ENCODE results near the gene PHLDB3. TPM values are rescaled to one million over a fixed set of nuclear protein-coding genes. Genes with fewer than 3 reads are reported as not detected.

Gene PHLDB3
- total RNA-seq, 1 experiment from 2014 or later, result 36.7 TPM

DNA sequence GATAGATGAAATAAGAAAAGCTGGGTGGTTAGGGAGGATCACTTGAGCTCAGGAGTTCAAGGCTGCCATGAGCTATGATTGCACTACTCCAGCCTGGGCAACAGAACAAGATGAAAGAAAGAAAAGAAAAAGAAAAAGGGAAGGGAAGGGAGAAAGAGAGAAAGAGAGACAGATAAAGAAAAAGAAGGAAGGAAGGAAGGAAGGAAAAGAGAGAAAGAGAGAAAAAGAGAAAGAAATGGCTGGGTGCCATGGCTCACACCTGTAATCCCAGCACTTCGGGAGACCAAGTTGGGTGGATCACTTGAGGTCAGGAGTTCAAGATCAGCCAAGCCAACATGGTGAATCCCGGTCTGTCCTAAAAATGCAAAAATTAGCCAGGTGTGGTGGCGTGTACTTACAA, 68.8 kb downstream of the PHLDB3 start:
- BruUV-seq (replicated peaks), result no TSS peak
- no peak for DNase-seq
- H4K20me1 ChIP-seq (ENCODE audit: insufficient read depth), result no peaks in the 10 kb centered on the region
- H3K27ac ChIP-seq, result no peak overlapping the region
- no peaks in the 10 kb centered on the region for H3K79me2 ChIP-seq (ENCODE audit: low read depth)
- no peaks in the 10 kb centered on the region for H3K9me3 ChIP-seq (ENCODE audit: insufficient read depth, low read depth)
- CTCF ChIA-PET, result interaction anchor here (0.6 to 0.7 kb wide), 3 partner anchors 39 to 115 kb away, joined by 3 to 8 read pairs (median 6); no protein-coding TSS in a partner anchor
- H3K27me3 ChIP-seq (ENCODE audit: insufficient read depth, low read depth), result no peaks in the 10 kb centered on the region
- no peaks in the 10 kb centered on the region for H3K36me3 ChIP-seq (ENCODE audit: low read depth)
- TF ChIP-seq EZH2 (IDR thresholded peaks at IDR 0.05; ENCODE audit: low read depth), result no peak
- TF ChIP-seq, protein P1, sequence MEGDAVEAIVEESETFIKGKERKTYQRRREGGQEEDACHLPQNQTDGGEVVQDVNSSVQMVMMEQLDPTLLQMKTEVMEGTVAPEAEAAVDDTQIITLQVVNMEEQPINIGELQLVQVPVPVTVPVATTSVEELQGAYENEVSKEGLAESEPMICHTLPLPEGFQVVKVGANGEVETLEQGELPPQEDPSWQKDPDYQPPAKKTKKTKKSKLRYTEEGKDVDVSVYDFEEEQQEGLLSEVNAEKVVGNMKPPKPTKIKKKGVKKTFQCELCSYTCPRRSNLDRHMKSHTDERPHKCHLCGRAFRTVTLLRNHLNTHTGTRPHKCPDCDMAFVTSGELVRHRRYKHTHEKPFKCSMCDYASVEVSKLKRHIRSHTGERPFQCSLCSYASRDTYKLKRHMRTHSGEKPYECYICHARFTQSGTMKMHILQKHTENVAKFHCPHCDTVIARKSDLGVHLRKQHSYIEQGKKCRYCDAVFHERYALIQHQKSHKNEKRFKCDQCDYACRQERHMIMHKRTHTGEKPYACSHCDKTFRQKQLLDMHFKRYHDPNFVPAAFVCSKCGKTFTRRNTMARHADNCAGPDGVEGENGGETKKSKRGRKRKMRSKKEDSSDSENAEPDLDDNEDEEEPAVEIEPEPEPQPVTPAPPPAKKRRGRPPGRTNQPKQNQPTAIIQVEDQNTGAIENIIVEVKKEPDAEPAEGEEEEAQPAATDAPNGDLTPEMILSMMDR (conservative IDR thresholded peaks at IDR 0.05), result no peak
- peaks cover 42% of the 10 kb centered on the region for H3F3A ChIP-seq (ENCODE audit: insufficient read depth, low read depth)
- H3K9me2 ChIP-seq (ENCODE audit: insufficient read depth), result no peaks in the 10 kb centered on the region
- intact Hi-C loops (cut with micrococcal nuclease; ENCODE audit: unreplicated experiment), result loop anchor here (10.0 kb wide), 3 partner anchors 159 to 331 kb away; partner anchors contain the start of genes IRGQ and ZNF576
- H3K4me3 ChIP-seq, result no peak overlapping the region
- POLR2A ChIA-PET (ENCODE audit: unreplicated experiment), result no interaction called here
- H2AFZ ChIP-seq, result no peak overlapping the region
- H3K4me2 ChIP-seq, result no peak overlapping the region
- H3K4me1 ChIP-seq (replicated peaks; ENCODE audit: insufficient read depth), result peaks cover 35% of the 10 kb centered on the region

DNA sequence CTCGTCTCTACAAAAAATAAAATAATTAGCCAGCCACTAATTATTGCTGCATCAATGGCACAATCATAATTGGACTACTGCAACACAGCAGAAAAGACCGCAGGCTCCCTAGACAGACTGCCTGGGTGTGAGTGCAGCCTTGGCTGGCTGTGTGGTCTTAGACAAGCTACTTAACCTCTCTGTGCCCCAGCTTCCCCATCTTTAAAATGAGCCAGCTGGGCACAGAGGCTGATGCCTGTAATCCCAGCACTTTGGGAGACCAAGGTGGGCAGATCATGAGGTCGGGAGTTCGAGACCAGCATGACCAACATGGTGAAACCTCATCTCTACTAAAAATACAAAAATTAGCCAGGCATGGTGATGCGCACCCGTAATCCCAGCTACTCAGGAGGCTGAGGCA, 70.9 kb downstream of the PHLDB3 start:
- Histone ChIP-seq H3K9me3 (ENCODE audit: insufficient read depth, low read depth) (no peaks in the 10 kb centered on the region), H3K79me2 (ENCODE audit: low read depth) (no peaks in the 10 kb centered on the region), H3K27ac (no peak overlapping the region), H4K20me1 (ENCODE audit: insufficient read depth) (no peaks in the 10 kb centered on the region), H3K4me3 (no peak overlapping the region), H2AFZ (no peak overlapping the region), H3K4me1 (replicated peaks; ENCODE audit: insufficient read depth) (peaks cover 29% of the 10 kb centered on the region), H3K36me3 (ENCODE audit: low read depth) (no peaks in the 10 kb centered on the region), H3K4me2 (no peak overlapping the region), H3K27me3 (ENCODE audit: insufficient read depth, low read depth) (no peaks in the 10 kb centered on the region), H3K9me2 (ENCODE audit: insufficient read depth) (no peaks in the 10 kb centered on the region), H3F3A (ENCODE audit: insufficient read depth, low read depth) (peaks cover 36% of the 10 kb centered on the region)
- CTCF ChIA-PET, result no interaction called here
- POLR2A ChIA-PET (ENCODE audit: unreplicated experiment), result no interaction called here
- TF ChIP-seq, protein P1 (conservative IDR thresholded peaks at IDR 0.05), result no peak
- TF ChIP-seq EZH2 (IDR thresholded peaks at IDR 0.05; ENCODE audit: low read depth), result no peak
- no TSS peak for BruUV-seq (replicated peaks)
- no peak for DNase-seq
- intact Hi-C loops (cut with micrococcal nuclease; ENCODE audit: unreplicated experiment), result loop anchor here (1.0 to 10.0 kb wide), 6 partner anchors 86 to 379 kb away; partner anchors contain the start of genes IRGQ and ZNF576

DNA sequence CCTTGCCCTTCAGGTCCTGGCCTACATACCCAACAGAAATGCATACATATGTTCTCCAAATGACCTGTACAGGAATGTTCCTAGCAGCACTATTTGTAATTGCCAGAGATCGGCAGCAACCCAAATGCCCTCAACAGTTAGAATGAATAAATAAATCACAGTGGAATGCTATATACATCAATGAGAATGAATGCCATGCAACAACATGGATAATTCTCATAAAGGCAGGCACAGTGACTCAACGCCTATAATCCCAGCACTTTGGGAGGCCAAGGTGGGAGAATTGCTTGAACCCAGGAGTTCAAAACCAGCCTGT, 71.2 kb downstream of the PHLDB3 start:
- CTCF ChIA-PET, result interaction anchor here (1.1 to 1.2 kb wide), 3 partner anchors 14 to 113 kb away, joined by 3 to 7 read pairs (median 4); no protein-coding TSS in a partner anchor
- POLR2A ChIA-PET (ENCODE audit: unreplicated experiment), result no interaction called here
- intact Hi-C loops (cut with micrococcal nuclease; ENCODE audit: unreplicated experiment), result loop anchor here (1.0 to 10.0 kb wide), 6 partner anchors 86 to 379 kb away; partner anchors contain the start of genes IRGQ and ZNF576

More for the DNA sequence above, 71.2 kb downstream of the PHLDB3 start:
- Histone ChIP-seq H3K27ac (no peak overlapping the region), H3K27me3 (ENCODE audit: insufficient read depth, low read depth) (no peaks in the 10 kb centered on the region), H3K36me3 (ENCODE audit: low read depth) (no peaks in the 10 kb centered on the region), H3K9me3 (ENCODE audit: insufficient read depth, low read depth) (no peaks in the 10 kb centered on the region), H3K4me3 (no peak overlapping the region), H3K9me2 (ENCODE audit: insufficient read depth) (no peaks in the 10 kb centered on the region), H3F3A (ENCODE audit: insufficient read depth, low read depth) (peaks cover 32% of the 10 kb centered on the region), H3K4me1 (replicated peaks; ENCODE audit: insufficient read depth) (peaks cover 26% of the 10 kb centered on the region), H3K79me2 (ENCODE audit: low read depth) (no peaks in the 10 kb centered on the region), H3K4me2 (no peak overlapping the region), H4K20me1 (ENCODE audit: insufficient read depth) (no peaks in the 10 kb centered on the region), H2AFZ (no peak overlapping the region)
- TF ChIP-seq, protein P1 (conservative IDR thresholded peaks at IDR 0.05), result no peak
- no peak for TF ChIP-seq EZH2 (IDR thresholded peaks at IDR 0.05; ENCODE audit: low read depth)
- no peak for DNase-seq
- BruUV-seq (replicated peaks), result no TSS peak
